LHCN-M2 (cell line): ENCODE results near the gene EP300. TPM values are rescaled to one million over a fixed set of nuclear protein-coding genes. Genes with fewer than 3 reads are reported as not detected.
"Not testable (repeated sequence)": the region's sequence is repeated elsewhere in the genome, so short reads cannot be mapped to it uniquely, and the experiment has no call there.

Experiments
- DNase-seq: peaks from one replicate; pipeline ENCODE4 v3.0.0-alpha.2; 2012; ENCODE audit warnings: low read depth
- total RNA-seq: library from RNA; depleted of rRNA; stranded (reverse); fragments of >200 nt; gene quantifications from 2 replicates; pipeline ENCODE4 v1.2.3, GENCODE V29; 2014

EP300 gene
- total RNA-seq, 1 experiment from 2014 or later: 24.0 TPM

DNA sequence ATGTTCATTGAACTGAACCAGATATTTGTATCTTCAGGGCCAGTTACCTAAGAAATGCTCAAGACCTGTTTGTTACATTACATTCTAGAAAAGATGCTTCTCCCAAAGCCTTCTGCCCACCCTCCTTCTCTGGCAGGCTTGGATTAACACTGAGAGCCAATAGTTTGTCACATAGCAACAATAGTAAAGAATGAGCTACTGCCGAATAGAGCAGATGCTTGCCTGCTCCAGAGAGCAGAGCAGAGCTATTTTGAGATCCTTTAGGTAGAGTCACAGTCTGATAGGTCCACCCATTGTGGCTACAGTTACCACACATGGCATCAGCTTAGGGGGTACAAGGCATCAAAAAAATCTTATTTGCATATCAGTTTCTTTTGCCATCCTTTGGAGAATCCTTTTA is 13.5 kb upstream of the EP300 start:
- no peak for DNase-seq

- no peak for DNase-seq
Measured at GRCh38 chr22:41085842-41086241, 6.5 kb upstream of the EP300 start.

DNA sequence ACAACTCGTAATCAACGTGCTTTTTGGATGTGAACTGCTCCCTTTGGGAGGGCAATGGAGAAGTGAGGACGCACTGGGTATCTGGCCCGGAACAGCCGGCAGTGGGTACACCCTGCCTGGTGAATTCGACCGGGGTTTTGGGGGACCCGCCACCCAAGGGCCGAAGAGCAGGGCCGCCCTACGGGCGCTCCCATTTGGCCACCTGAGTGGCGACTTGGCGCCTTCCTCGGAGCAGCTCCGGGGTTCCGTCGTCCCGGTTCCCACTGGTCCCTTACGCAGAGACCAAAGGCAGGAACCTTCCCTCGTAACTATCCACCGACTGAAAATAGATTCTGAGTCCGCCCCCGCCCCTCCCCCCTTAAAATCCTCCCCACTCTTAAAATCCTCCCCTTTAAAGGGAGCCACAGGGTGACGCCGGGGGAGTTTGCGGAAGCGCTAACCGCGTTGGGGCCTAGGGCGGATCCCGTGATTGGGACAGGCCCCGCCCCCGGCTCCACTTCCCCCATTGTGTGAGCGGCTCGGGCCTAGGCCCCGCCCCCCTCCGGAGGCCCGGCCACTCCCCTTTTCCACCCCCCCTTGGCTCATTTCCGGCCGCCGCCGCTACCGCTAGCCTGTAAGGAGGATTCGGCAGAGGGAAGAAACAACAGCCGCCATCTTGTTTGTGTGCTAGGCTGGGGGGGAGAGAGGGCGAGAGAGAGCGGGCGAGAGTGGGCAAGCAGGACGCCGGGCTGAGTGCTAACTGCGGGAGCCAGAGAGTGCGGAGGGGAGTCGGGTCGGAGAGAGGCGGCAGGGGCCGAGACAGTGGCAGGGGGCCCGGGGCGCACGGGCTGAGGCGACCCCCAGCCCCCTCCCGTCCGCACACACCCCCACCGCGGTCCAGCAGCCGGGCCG is 1.0 kb upstream of the EP300 start:
- peak; percentile 98 for DNase-seq

DNA sequence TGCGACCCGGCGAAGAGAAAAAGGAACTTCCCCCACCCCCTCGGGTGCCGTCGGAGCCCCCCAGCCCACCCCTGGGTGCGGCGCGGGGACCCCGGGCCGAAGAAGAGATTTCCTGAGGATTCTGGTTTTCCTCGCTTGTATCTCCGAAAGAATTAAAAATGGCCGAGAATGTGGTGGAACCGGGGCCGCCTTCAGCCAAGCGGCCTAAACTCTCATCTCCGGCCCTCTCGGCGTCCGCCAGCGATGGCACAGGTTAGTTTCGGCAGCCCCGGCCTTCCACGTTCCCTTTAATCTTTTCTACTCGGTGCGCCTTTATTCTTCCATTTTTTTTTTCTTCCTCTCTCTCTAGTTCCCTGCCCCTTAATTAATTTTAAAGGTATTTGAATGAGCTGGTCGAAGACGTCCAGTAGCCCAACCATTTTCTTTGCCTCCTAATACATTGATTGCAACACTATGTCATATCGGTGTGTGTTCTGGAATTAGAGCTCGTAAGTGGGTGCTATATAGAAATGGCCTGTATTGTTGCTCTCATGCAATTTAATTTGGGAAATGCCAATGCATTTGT is 537 bp downstream of the EP300 start:
- peak; percentile 19 for DNase-seq

- peak; percentile 49 for DNase-seq
Measured at GRCh38 chr22:41094041-41094593, 1.7 kb downstream of the EP300 start.

DNA sequence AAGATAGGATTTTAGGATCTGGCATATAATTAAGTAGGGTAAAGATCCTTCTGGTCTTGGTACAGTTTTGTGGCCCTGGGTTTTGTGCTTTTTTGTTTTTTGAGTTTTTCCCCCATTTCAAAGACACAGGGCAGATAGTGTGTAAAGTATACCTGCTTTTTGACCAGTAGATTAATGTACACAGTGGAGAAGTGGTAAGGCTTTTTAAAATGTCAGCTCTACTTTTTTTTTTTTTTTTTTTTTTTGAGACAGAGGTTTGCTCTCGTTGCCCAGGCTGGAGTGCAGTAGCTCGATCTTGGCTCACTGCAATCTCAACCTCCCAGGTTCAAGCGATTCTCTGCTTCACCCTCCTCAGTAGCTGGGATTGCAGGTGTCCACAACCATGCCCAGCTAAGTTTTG is 4.0 kb downstream of the EP300 start:
- no peak for DNase-seq

DNA sequence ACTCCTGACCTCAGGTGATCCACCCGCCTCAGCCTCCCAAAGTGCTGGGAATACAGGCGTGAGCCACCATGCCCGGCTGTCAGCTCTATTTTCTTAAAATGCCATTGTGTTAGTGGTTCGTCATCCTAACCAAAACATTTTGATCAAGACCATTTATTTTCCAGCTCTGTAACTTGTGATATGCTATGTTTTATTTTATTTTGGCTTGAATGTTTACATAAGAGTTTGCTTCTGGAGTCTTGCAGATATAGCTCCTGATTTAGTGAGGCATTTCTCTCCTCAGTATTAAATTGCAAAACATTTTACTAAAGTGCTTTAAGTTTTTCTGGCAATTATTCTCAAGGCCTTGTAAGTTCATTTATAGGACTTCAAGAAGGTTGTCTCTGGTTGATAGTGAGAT is 4.4 kb downstream of the EP300 start:
- DNase-seq: no peak

DNA sequence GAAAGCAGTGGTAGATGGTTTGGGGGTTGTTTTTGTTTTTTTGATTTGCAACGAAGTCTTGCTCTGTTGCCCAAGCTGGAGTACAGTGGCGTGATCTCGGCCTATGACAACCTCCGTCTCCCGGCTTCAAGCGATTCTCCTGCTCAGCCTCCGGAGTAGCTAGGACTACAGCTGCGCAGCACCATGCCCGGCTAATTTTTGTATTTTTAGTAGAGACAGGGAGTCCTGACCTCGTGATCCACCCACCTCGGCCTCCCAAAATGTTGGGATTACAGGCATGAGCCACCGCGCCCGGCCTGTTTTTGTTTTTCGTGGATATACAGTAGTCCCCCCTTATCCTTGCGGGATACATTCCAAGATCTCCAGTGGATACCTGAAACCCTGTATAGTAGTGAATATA is 6.6 kb downstream of the EP300 start:
- no peak for DNase-seq

- DNase-seq: peak; percentile 12
Measured at GRCh38 chr22:41106122-41106968, 14.0 kb downstream of the EP300 start.

GRCh38 chr22:41106969-41107325 is 14.6 kb downstream of the EP300 start:
- not testable (repeated sequence) for DNase-seq

DNA sequence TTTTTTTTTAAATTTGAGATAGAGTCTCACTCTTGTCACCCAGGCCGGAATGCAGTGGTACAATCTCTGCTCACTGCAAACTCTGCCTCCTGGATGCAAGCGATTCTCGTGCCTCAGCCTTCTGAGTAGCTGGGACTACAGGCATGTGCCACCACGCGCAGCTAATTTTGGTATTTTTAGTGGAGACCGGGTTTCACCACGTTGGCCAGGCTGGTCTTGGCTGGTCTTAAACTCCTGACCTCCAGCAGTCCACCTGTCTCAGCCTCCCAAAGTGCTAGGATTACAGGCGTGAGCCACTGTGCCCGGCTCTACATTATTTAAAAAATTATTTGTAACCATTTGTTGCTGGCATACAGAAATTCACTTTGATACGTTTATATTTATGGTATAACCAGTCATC is 18.6 kb downstream of the EP300 start:
- no peak for DNase-seq

GRCh38 chr22:41116342-41116741 is 23.9 kb downstream of the EP300 start:
- no peak for DNase-seq

DNA sequence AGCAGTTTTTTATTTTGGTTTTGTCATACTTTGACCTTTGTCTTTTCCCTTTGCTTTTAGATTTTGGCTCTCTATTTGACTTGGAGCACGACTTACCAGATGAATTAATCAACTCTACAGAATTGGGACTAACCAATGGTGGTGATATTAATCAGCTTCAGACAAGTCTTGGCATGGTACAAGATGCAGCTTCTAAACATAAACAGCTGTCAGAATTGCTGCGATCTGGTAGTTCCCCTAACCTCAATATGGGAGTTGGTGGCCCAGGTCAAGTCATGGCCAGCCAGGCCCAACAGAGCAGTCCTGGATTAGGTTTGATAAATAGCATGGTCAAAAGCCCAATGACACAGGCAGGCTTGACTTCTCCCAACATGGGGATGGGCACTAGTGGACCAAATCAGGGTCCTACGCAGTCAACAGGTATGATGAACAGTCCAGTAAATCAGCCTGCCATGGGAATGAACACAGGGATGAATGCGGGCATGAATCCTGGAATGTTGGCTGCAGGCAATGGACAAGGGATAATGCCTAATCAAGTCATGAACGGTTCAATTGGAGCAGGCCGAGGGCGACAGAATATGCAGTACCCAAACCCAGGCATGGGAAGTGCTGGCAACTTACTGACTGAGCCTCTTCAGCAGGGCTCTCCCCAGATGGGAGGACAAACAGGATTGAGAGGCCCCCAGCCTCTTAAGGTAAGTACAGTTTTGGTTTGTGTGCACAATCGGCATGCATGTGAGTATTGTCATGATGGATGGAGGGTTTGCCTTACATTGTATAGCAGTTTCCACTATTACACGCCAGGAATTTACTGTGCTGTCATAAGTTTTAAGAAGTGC is 25.0 kb downstream of the EP300 start:
- DNase-seq: no peak

DNA sequence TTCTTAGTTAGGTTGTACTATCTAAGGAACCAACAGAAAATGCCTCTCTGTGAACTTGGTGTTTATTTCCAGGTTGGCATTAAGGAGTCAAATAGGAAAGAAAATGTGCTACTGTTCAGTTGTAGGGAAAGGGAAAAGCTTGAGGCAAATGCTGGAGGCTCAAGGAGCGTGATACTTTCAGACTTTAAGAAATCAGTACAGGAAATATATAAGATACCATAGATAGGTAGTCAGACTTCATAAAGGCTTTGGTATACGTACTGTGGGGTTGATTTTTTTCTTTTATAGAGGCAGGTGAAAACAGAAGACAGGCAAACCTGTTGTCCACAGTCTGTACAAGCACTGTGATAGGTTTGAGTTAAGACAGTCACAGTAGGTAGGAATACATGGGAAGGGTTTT is 30.8 kb downstream of the EP300 start:
- DNase-seq: no peak

GRCh38 chr22:41124086-41124485 is 31.7 kb downstream of the EP300 start:
- no peak for DNase-seq

GRCh38 chr22:41127451-41127850 is 35.1 kb downstream of the EP300 start:
- no peak for DNase-seq

DNA sequence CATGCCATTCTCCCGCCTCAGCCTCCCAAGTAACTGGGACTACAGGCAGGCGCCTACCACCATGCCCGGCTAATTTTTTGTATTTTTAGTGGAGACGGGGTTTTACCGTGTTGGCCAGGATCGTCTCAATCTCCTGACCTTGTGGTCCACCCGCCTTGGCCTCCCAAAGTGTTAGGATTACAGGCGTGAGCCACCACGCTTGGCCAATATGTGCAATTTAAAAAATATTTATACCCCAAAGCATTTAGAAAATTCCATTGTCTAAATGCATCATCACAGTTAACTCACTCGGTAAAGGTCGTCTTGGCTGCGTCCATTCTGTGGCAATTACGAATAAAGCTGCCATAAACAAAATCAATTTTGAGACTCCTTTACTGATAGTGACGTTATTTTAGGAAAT is 36.2 kb downstream of the EP300 start:
- no peak for DNase-seq

- DNase-seq: no peak
Measured at GRCh38 chr22:41132550-41132949, 40.2 kb downstream of the EP300 start.

DNA sequence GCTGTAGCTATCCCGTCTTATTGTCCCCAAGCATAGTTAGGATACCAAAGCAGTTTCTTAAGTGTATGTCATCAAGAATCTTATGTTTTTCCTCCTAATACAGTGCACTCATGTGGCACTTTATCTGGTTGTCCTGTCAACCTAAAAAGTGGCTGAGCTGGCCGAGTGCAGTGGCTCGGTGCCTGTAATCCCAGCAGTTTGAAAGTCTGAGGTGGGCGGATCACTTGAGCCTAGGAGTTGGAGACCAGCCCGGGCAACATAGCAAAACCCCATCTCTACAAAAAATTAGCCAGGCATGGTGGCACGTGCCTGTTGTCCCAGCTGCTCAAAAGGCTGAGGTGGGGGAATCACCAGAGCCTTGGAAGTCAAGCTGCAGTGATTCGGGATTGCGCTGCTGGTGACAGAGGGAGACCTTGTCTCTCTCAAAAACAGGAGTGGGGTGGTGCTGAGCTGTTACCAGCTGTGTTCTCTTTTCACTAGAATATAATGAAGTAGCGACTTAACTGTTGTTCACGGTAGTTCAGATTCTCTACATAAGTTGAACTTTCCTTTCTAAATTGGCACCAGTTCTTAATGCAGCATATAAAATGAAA is 48.1 kb downstream of the EP300 start:
- peak; percentile 2 for DNase-seq

- not testable (repeated sequence) for DNase-seq
Measured at GRCh38 chr22:41145921-41146320, 53.5 kb downstream of the EP300 start.

- peak; percentile 18 for DNase-seq
Measured at GRCh38 chr22:41146573-41146972, 54.2 kb downstream of the EP300 start.
